GM23338 (cell line): ENCODE measurements around the gene SSTR3. TPM values are rescaled to one million over a fixed set of nuclear protein-coding genes. Genes with fewer than 3 reads are reported as not detected.
"Not testable (repeated sequence)": the region's sequence is repeated elsewhere in the genome, so short reads cannot be mapped to it uniquely, and the experiment has no call there.

Source experiments
- ATAC-seq: fragments of 200-7000 bp; cut with Tn5 transposase; 3 replicates; pipeline ENCODE4 v1.9.1; 2020
- DNase-seq: peaks from one replicate; pipeline ENCODE4 v3.0.0-alpha.2; 2015; ENCODE audit warnings: low spot score
- H2AFZ ChIP-seq: fragments of 200-600 bp; sonication (generic); 2 replicates; pipeline ENCODE4 v1.8.0; 2016; ENCODE audit warnings: antibody characterized with exemption, mild to moderate bottlenecking, moderate library complexity
- H3F3A ChIP-seq: fragments of 200-600 bp; sonication (generic); replicated peaks from 2 replicates; pipeline ENCODE4 v1.8.0; 2017; ENCODE audit warnings: antibody characterized with exemption, mixed run types, low read depth
- H3K27ac ChIP-seq: fragments of 200-600 bp; sonication (generic); 2 replicates; pipeline ENCODE4 v1.6.1; 2016; ENCODE audit warnings: low read depth
- H3K27me3 ChIP-seq: fragments of 200-600 bp; sonication (generic); 2 replicates; pipeline ENCODE4 v1.8.0; 2016; ENCODE audit warnings: mild to moderate bottlenecking, mixed run types, moderate library complexity; ENCODE audit not compliant: insufficient read depth
- H3K36me3 ChIP-seq: fragments of 200-600 bp; sonication (generic); 2 replicates; pipeline ENCODE4 v1.8.0; 2016; ENCODE audit warnings: mild to moderate bottlenecking; ENCODE audit not compliant: insufficient read depth
- H3K4me1 ChIP-seq: fragments of 200-600 bp; sonication (generic); 2 replicates; pipeline ENCODE4 v1.8.0; 2016; ENCODE audit warnings: mild to moderate bottlenecking, moderate library complexity; ENCODE audit not compliant: insufficient read depth
- H3K4me2 ChIP-seq: fragments of 200-600 bp; sonication (generic); 2 replicates; pipeline ENCODE4 v1.7.1; 2017; ENCODE audit warnings: mixed run types
- H3K4me3 ChIP-seq: fragments of 200-600 bp; sonication (generic); 2 replicates; pipeline ENCODE4 v1.6.1; 2016; ENCODE audit warnings: mixed run types
- H3K79me2 ChIP-seq: fragments of 200-600 bp; sonication (generic); replicated peaks from 2 replicates; pipeline ENCODE4 v1.8.0; 2017; ENCODE audit warnings: mild to moderate bottlenecking; ENCODE audit not compliant: insufficient read depth
- H3K9me2 ChIP-seq: fragments of 200-600 bp; sonication (generic); 2 replicates; pipeline ENCODE4 v1.8.0; 2017; ENCODE audit not compliant: insufficient read depth
- H4K20me1 ChIP-seq: fragments of 200-600 bp; sonication (generic); replicated peaks from 2 replicates; pipeline ENCODE4 v1.8.0; 2017; ENCODE audit warnings: mild to moderate bottlenecking; ENCODE audit not compliant: insufficient read depth
- H3K27ac Mint-ChIP-seq: 2 replicates; pipeline ENCODE4 v1.8.0; 2020; ENCODE audit warnings: inconsistent platforms, mild to moderate bottlenecking, moderate library complexity, mixed read lengths
- H3K27me3 Mint-ChIP-seq: 3 replicates; pipeline ENCODE4 v1.8.0; 2022; ENCODE audit warnings: low read depth, mild to moderate bottlenecking, moderate library complexity, mixed read lengths, inconsistent platforms; ENCODE audit not compliant: insufficient read depth, poor library complexity
- H3K36me3 Mint-ChIP-seq: 3 replicates; pipeline ENCODE4 v1.8.0; 2021; ENCODE audit warnings: low read depth, mild to moderate bottlenecking, inconsistent platforms, moderate library complexity, mixed read lengths
- H3K4me1 Mint-ChIP-seq: 3 replicates; pipeline ENCODE4 v1.8.0; 2020; ENCODE audit warnings: mild to moderate bottlenecking, inconsistent platforms, mixed read lengths
- H3K4me3 Mint-ChIP-seq: 3 replicates; pipeline ENCODE4 v1.8.0; 2021; ENCODE audit warnings: moderate library complexity, mild to moderate bottlenecking, inconsistent platforms, mixed read lengths
- H3K9me3 Mint-ChIP-seq: 3 replicates; pipeline ENCODE4 v1.8.0; 2020; ENCODE audit warnings: moderate library complexity, mild to moderate bottlenecking, inconsistent platforms, mixed read lengths
- EZH2phosphoT487 ChIP-seq: fragments of 200-600 bp; sonication (generic); IDR thresholded peaks from one replicate; pipeline ENCODE4 v1.8.1; 2018; ENCODE audit warnings: antibody characterized with exemption; ENCODE audit not compliant: unreplicated experiment
- ZNF331 ChIP-seq: fragments of 250-450 bp; sonication (Bioruptor Pico); IDR thresholded peaks from 2 replicates; pipeline ENCODE4 v1.5.0; 2020; ENCODE audit warnings: low read depth, mild to moderate bottlenecking, moderate library complexity
- polyA plus RNA-seq: library from polyadenylated mRNA; unstranded; fragments of >200 nt; fragmentation: Nextera tagmentation; extraction: Ambion mirVana; gene quantifications from 2 replicates; pipeline ENCODE4 v1.2.1, GENCODE V29; 2016
- total RNA-seq: library from RNA; depleted of rRNA; stranded (reverse); fragments of >200 nt; shearing (Covaris generic); gene quantifications from 2 replicates; pipeline ENCODE4 v1.2.3, GENCODE V29; 2014
- TF ChIP-seq, protein P1 (sequence below): fragments of 250-450 bp; sonication (Bioruptor Pico); IDR thresholded peaks from 2 replicates; pipeline ENCODE4 v1.5.0; 2020; ENCODE audit warnings: mild to moderate bottlenecking, moderate library complexity
- TF ChIP-seq, protein P2 (sequence below), 2 experiments: fragments of 200-600 bp in 1 of 2; sonication (generic) in 1 of 2; conservative IDR thresholded peaks; 2 replicates each; pipeline versions ENCODE4 v1.5.1 to v1.6.1; 2016 to 2017; ENCODE audit warnings: antibody characterized with exemption in 2 of 2, low read depth in 2 of 2, mild to moderate bottlenecking in 2 of 2, moderate library complexity in 1 of 2

The SSTR3 gene
- total and polyA plus RNA-seq, 2 experiments from 2014 or later, result 0.66 TPM; not detected in 1

DNA sequence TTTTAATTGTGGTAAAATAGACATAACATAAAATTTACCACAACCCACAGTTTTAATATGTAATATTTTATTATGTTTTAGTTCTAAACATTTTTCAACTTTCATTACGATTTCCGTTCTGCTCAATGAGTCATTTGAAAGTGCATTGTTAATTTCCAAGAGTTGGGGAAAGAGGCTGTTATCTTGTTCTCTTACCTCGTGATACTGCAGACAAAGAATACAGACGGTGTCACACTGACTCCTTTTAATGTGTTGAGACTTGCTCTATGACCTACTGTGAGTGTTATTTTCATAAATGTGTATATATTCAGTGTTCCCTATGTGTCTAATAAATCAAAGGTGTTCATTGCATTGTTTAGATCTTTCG, 42.6 kb upstream of the SSTR3 start (continued):
- TF ChIP-seq, protein P1, sequence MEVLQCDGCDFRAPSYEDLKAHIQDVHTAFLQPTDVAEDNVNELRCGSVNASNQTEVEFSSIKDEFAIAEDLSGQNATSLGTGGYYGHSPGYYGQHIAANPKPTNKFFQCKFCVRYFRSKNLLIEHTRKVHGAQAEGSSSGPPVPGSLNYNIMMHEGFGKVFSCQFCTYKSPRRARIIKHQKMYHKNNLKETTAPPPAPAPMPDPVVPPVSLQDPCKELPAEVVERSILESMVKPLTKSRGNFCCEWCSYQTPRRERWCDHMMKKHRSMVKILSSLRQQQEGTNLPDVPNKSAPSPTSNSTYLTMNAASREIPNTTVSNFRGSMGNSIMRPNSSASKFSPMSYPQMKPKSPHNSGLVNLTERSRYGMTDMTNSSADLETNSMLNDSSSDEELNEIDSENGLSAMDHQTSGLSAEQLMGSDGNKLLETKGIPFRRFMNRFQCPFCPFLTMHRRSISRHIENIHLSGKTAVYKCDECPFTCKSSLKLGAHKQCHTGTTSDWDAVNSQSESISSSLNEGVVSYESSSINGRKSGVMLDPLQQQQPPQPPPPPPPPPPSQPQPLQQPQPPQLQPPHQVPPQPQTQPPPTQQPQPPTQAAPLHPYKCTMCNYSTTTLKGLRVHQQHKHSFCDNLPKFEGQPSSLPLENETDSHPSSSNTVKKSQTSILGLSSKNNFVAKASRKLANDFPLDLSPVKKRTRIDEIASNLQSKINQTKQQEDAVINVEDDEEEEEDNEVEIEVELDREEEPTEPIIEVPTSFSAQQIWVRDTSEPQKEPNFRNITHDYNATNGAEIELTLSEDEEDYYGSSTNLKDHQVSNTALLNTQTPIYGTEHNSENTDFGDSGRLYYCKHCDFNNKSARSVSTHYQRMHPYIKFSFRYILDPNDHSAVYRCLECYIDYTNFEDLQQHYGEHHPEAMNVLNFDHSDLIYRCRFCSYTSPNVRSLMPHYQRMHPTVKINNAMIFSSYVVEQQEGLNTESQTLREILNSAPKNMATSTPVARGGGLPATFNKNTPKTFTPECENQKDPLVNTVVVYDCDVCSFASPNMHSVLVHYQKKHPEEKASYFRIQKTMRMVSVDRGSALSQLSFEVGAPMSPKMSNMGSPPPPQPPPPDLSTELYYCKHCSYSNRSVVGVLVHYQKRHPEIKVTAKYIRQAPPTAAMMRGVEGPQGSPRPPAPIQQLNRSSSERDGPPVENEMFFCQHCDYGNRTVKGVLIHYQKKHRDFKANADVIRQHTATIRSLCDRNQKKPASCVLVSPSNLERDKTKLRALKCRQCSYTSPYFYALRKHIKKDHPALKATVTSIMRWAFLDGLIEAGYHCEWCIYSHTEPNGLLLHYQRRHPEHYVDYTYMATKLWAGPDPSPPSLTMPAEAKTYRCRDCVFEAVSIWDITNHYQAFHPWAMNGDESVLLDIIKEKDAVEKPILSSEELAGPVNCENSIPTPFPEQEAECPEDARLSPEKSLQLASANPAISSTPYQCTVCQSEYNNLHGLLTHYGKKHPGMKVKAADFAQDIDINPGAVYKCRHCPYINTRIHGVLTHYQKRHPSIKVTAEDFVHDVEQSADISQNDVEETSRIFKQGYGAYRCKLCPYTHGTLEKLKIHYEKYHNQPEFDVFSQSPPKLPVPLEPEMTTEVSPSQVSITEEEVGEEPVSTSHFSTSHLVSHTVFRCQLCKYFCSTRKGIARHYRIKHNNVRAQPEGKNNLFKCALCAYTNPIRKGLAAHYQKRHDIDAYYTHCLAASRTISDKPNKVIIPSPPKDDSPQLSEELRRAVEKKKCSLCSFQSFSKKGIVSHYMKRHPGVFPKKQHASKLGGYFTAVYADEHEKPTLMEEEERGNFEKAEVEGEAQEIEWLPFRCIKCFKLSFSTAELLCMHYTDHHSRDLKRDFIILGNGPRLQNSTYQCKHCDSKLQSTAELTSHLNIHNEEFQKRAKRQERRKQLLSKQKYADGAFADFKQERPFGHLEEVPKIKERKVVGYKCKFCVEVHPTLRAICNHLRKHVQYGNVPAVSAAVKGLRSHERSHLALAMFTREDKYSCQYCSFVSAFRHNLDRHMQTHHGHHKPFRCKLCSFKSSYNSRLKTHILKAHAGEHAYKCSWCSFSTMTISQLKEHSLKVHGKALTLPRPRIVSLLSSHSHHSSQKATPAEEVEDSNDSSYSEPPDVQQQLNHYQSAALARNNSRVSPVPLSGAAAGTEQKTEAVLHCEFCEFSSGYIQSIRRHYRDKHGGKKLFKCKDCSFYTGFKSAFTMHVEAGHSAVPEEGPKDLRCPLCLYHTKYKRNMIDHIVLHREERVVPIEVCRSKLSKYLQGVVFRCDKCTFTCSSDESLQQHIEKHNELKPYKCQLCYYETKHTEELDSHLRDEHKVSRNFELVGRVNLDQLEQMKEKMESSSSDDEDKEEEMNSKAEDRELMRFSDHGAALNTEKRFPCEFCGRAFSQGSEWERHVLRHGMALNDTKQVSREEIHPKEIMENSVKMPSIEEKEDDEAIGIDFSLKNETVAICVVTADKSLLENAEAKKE, result no peak

DNA sequence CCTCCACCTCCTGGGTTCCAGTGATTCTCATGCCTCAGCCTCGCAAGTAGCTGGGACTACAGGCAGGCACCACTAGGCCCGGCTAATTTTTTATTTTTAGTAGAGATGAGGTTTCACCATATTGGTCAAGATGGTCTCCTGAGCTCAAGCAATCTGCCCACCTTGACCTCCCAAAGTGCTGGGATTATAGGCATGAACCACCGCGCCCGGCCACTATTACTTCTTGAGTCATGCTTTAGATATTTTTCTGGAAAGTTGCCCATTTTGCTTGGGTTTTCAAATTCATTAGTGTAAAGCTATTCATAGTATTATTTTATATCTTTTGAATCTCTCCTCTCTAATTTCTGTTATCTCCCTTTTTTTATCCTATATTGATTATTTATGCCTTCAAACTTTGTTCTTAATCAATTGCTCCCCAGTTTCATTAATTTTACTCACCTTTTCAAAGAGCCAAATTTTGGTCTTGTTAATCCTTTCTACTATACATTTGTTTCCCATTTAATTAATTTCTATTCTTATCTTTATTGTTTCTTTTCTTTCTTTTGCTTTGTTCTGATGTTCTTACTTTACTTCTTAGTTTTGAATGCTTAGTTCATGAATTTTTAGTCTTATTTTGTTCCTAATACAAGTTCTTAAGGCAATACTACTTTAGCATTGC, 42.1 kb upstream of the SSTR3 start:
- Mint-ChIP-seq H3K4me3 (no peak overlapping the region), H3K27ac (no peak overlapping the region), H3K36me3 (no peaks in the 10 kb centered on the region), H3K9me3 (no peaks in the 10 kb centered on the region; the same call in 2 of the 3 replicates), H3K4me1 (peaks cover 27% of the 10 kb centered on the region), H3K27me3 (peaks cover 8% of the 10 kb centered on the region)
- no peak overlapping the region for H3K4me3 ChIP-seq
- no peaks in the 10 kb centered on the region for H4K20me1 ChIP-seq
- ATAC-seq, result no peak
- no peak for TF ChIP-seq ZNF331 (CRISPR knock-in tag)
- H3K4me1 ChIP-seq, result peaks cover 14% of the 10 kb centered on the region; the same call in 1 of the 2 replicates
- no peaks in the 10 kb centered on the region for H3K36me3 ChIP-seq
- H3K4me2 ChIP-seq, result no peak overlapping the region
- H3K79me2 ChIP-seq, result no peaks in the 10 kb centered on the region
- H3K27me3 ChIP-seq, result no peaks in the 10 kb centered on the region
- no peak overlapping the region for H3K27ac ChIP-seq
- no peak for DNase-seq
- H3F3A ChIP-seq, result no peaks in the 10 kb centered on the region
- no peak overlapping the region for H2AFZ ChIP-seq
- no peaks in the 10 kb centered on the region for H3K9me2 ChIP-seq

DNA sequence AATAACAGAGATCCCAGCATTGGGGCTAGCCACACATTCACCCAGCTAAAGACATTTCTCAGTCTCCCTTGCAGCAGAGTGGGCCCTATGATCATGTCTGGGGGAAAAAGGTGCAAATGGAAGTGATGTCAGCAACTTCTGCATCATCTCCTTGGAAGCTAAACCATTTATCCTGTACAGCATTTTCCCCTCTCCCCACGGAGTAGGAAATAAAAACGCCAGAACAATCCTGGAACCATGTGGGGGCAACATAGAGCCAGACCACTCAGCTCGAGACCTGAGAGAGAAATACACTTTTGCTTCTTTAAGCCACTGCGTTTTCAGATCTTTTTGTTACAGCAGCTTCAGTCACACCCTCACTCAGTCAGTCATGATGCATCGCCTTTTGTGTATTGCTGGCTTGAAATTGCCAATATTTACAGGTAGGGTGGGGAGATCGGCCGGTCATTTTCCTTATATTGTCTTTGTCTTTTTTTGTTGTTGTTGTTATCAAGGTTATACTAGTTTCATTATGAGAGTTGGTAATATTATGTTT, 40.9 kb upstream of the SSTR3 start:
- DNase-seq, result peak; percentile 36
- no peak; the same call in 2 of the 3 replicates for ATAC-seq

DNA sequence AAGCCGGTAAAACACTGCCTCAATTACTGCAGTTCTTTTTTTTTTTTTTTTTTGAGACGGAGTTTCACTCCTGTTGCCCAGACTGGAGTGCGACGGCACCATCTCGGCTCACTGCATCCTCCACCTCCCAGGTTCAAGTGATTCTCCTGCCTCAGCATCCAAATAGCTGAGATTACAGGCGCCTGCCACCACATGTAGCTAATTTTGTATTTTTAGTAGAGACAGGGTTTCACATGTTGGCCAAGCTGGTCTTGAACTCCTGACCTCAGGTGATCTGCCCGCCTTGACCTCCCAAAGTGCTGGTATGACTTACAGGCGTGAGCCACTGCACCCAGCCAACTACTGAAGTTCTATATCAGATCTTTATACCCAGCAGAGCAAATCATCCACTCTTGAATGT, 39.6 kb upstream of the SSTR3 start:
- H3K27ac ChIP-seq, DNase-seq, H3K9me2 ChIP-seq, H3K36me3 ChIP-seq, H3K4me1 ChIP-seq, H3K4me3 ChIP-seq, H3K27me3 Mint-ChIP-seq, H4K20me1 ChIP-seq, H3F3A ChIP-seq, H3K27ac Mint-ChIP-seq, H3K9me3 Mint-ChIP-seq, H3K4me2 ChIP-seq, H3K27me3 ChIP-seq, H2AFZ ChIP-seq, H3K79me2 ChIP-seq, ATAC-seq, H3K36me3 Mint-ChIP-seq, H3K4me3 Mint-ChIP-seq: not testable (repeated sequence)
- peaks cover 14% of the 10 kb centered on the region for H3K4me1 Mint-ChIP-seq

More for the DNA sequence above, 40.9 kb upstream of the SSTR3 start:
- no peak overlapping the region for H3K4me3 Mint-ChIP-seq
- Histone ChIP-seq H3K4me1 (peaks cover 4% of the 10 kb centered on the region; the same call in 1 of the 2 replicates), H3F3A (no peaks in the 10 kb centered on the region), H2AFZ (0 out of 2 replicates have a peak overlapping the region, but pooled peaks have one; percentile 5), H3K36me3 (no peaks in the 10 kb centered on the region), H3K27me3 (no peaks in the 10 kb centered on the region), H3K9me2 (no peaks in the 10 kb centered on the region), H3K4me3 (no peak overlapping the region), H3K4me2 (no peak overlapping the region), H3K27ac (no peak overlapping the region), H4K20me1 (no peaks in the 10 kb centered on the region), H3K79me2 (no peaks in the 10 kb centered on the region)
- peaks cover 16% of the 10 kb centered on the region for H3K4me1 Mint-ChIP-seq
- TF ChIP-seq EZH2phosphoT487, result no peak
- TF ChIP-seq, protein P2, sequence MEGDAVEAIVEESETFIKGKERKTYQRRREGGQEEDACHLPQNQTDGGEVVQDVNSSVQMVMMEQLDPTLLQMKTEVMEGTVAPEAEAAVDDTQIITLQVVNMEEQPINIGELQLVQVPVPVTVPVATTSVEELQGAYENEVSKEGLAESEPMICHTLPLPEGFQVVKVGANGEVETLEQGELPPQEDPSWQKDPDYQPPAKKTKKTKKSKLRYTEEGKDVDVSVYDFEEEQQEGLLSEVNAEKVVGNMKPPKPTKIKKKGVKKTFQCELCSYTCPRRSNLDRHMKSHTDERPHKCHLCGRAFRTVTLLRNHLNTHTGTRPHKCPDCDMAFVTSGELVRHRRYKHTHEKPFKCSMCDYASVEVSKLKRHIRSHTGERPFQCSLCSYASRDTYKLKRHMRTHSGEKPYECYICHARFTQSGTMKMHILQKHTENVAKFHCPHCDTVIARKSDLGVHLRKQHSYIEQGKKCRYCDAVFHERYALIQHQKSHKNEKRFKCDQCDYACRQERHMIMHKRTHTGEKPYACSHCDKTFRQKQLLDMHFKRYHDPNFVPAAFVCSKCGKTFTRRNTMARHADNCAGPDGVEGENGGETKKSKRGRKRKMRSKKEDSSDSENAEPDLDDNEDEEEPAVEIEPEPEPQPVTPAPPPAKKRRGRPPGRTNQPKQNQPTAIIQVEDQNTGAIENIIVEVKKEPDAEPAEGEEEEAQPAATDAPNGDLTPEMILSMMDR (conservative IDR thresholded peaks at IDR 0.05; ENCODE audit: low read depth in 2 of 2), result peak; percentile 22 to 45; a peak in 2 of 4 replicates
- no peaks in the 10 kb centered on the region; the same call in 2 of the 3 replicates for H3K9me3 Mint-ChIP-seq
- H3K36me3 Mint-ChIP-seq, result no peaks in the 10 kb centered on the region
- peaks cover 4% of the 10 kb centered on the region for H3K27me3 Mint-ChIP-seq
- no peak overlapping the region for H3K27ac Mint-ChIP-seq
